ENCODE data around the gene CCDC24.

The CCDC24 gene

DNA sequence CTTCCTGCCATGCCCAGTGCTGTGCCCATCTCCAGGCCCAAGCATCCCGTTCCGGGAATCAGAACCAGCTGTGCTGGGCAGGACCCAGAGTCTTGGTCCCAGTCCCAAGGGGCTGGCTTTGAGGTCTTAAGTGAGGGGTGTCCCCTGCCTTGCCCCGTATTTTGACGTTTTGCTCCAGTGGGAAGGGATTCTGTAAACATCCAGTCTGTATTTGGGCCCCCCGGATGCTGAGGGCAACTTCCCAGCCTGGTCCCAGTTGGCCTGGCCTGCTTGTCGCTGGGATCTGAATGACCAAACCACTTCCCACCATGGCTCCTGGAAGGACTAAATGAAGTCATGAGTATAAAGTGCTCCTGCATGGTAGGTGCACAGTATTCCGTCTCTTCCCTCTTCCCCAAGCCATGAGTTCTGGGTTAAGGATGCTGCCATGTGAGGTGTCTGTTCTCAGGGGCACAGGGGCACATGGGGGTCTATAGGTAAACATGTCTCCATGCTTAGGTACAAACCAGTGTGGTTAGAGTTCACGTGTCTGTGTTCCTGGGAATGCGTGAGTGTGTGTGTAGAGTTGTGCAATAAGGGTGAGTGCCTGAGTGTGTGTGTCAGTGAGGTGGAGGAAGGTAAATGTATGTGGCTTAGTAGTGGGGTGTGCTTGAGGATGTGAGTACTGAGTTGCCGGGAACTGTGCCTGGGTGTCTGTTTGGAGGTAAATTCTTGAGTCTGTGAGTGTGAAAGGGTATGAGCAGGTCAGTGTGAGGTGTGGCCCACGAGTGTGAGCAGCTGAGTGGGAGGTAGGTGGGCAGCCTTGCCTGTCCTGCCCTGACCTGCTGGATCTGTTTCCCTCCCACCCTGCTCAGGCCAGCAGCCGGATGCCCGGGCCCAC, 10.9 kb upstream of the CCDC24 start:
- Histone ChIP-seq H3K79me2 (ENCODE audit: low read length) (peaks cover 43% of the 10 kb centered on the region), H3K9me2 (replicated peaks; ENCODE audit: insufficient read depth, low read length) (no peaks in the 10 kb centered on the region), H3K36me3 (replicated peaks; ENCODE audit: insufficient read depth, low read length) (0 out of 2 replicates have a peak, but pooled peaks cover 3% of the 10 kb centered on the region), H2AFZ (ENCODE audit: low read length) (no peak overlapping the region; the same call in 1 of the 2 replicates), H3K9ac (ENCODE audit: low read length) (peak overlapping the region; percentile 67; the same call in 1 of the 2 replicates), H3K9me3 (replicated peaks; ENCODE audit: insufficient read depth, low read length) (no peaks in the 10 kb centered on the region), H3K4me3 (ENCODE audit: low read length) (peak overlapping the region; percentile 71), H3K27ac (ENCODE audit: low read length) (no peak overlapping the region), H3K4me1 (ENCODE audit: low read length) (peaks cover 25% of the 10 kb centered on the region), H4K20me1 (ENCODE audit: insufficient read depth, low read length) (peaks cover 4% of the 10 kb centered on the region; the same call in 1 of the 2 replicates), H3K4me2 (ENCODE audit: low read depth, low read length) (peak overlapping the region; percentile 93), H3F3A (ENCODE audit: insufficient read depth, low read length) (peaks cover 13% of the 10 kb centered on the region; the same call in 1 of the 2 replicates), H3K27me3 (replicated peaks; ENCODE audit: insufficient read depth, low read length) (no peaks in the 10 kb centered on the region)
- TF ChIP-seq EZH2 (optimal IDR thresholded peaks at IDR 0.05; ENCODE audit: low read depth, low read length) (no peak), EZH2phosphoT487 (IDR thresholded peaks at IDR 0.05; ENCODE audit: low read length) (no peak)
- TF ChIP-seq, protein P1, sequence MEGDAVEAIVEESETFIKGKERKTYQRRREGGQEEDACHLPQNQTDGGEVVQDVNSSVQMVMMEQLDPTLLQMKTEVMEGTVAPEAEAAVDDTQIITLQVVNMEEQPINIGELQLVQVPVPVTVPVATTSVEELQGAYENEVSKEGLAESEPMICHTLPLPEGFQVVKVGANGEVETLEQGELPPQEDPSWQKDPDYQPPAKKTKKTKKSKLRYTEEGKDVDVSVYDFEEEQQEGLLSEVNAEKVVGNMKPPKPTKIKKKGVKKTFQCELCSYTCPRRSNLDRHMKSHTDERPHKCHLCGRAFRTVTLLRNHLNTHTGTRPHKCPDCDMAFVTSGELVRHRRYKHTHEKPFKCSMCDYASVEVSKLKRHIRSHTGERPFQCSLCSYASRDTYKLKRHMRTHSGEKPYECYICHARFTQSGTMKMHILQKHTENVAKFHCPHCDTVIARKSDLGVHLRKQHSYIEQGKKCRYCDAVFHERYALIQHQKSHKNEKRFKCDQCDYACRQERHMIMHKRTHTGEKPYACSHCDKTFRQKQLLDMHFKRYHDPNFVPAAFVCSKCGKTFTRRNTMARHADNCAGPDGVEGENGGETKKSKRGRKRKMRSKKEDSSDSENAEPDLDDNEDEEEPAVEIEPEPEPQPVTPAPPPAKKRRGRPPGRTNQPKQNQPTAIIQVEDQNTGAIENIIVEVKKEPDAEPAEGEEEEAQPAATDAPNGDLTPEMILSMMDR (IDR thresholded peaks at IDR 0.05; ENCODE audit: low read length), result no peak
- no peak for DNase-seq

DNA sequence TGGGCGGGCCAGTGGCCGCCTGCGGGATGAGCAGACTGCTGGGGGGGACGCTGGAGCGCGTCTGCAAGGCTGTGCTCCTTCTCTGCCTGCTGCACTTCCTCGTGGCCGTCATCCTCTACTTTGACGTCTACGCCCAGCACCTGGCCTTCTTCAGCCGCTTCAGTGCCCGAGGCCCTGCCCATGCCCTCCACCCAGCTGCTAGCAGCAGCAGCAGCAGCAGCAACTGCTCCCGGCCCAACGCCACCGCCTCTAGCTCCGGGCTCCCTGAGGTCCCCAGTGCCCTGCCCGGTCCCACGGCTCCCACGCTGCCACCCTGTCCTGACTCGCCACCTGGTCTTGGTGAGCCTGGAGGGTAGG, 10.3 kb upstream of the CCDC24 start:
- H3K9me3 ChIP-seq (replicated peaks; ENCODE audit: insufficient read depth, low read length), result no peaks in the 10 kb centered on the region
- 0 out of 2 replicates have a peak, but pooled peaks cover 3% of the 10 kb centered on the region for H3K36me3 ChIP-seq (replicated peaks; ENCODE audit: insufficient read depth, low read length)
- H3K9ac ChIP-seq (ENCODE audit: low read length), result no peak overlapping the region
- H3K9me2 ChIP-seq (replicated peaks; ENCODE audit: insufficient read depth, low read length), result no peaks in the 10 kb centered on the region
- peaks cover 4% of the 10 kb centered on the region; the same call in 1 of the 2 replicates for H4K20me1 ChIP-seq (ENCODE audit: insufficient read depth, low read length)
- TF ChIP-seq EZH2 (optimal IDR thresholded peaks at IDR 0.05; ENCODE audit: low read depth, low read length) (no peak), EZH2phosphoT487 (IDR thresholded peaks at IDR 0.05; ENCODE audit: low read length) (no peak)
- TF ChIP-seq, protein P1 (IDR thresholded peaks at IDR 0.05; ENCODE audit: low read length), result no peak
- peaks cover 21% of the 10 kb centered on the region for H3K4me1 ChIP-seq (ENCODE audit: low read length)
- H3K4me2 ChIP-seq (ENCODE audit: low read depth, low read length), result no peak overlapping the region
- H2AFZ ChIP-seq (ENCODE audit: low read length), result no peak overlapping the region
- DNase-seq, result no peak
- peaks cover 37% of the 10 kb centered on the region for H3K79me2 ChIP-seq (ENCODE audit: low read length)
- H3K27me3 ChIP-seq (replicated peaks; ENCODE audit: insufficient read depth, low read length), result no peaks in the 10 kb centered on the region
- H3K27ac ChIP-seq (ENCODE audit: low read length), result no peak overlapping the region
- peaks cover 13% of the 10 kb centered on the region; the same call in 1 of the 2 replicates for H3F3A ChIP-seq (ENCODE audit: insufficient read depth, low read length)
- H3K4me3 ChIP-seq (ENCODE audit: low read length), result no peak overlapping the region

DNA sequence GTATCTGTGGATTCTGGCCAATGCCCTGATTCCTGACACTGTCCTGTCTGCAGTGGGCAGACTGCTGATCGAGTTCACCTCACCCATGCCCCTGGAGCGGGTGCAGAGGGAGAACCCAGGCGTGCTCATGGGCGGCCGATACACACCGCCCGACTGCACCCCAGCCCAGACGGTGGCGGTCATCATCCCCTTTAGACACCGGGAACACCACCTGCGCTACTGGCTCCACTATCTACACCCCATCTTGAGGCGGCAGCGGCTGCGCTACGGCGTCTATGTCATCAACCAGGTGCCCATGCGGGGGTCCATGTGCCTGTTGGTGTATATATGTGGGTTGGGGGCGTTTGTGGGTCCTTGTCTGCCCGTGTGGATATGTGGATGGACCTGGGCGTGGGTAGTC, 9.8 kb upstream of the CCDC24 start:
- Histone ChIP-seq H3K4me1 (ENCODE audit: low read length) (peaks cover 16% of the 10 kb centered on the region; the same call in 1 of the 2 replicates), H3K79me2 (ENCODE audit: low read length) (peaks cover 31% of the 10 kb centered on the region), H2AFZ (ENCODE audit: low read length) (no peak overlapping the region), H3F3A (ENCODE audit: insufficient read depth, low read length) (peaks cover 13% of the 10 kb centered on the region; the same call in 1 of the 2 replicates), H3K9me2 (replicated peaks; ENCODE audit: insufficient read depth, low read length) (no peaks in the 10 kb centered on the region), H3K4me3 (ENCODE audit: low read length) (no peak overlapping the region), H3K36me3 (replicated peaks; ENCODE audit: insufficient read depth, low read length) (0 out of 2 replicates have a peak, but pooled peaks cover 3% of the 10 kb centered on the region), H3K9me3 (replicated peaks; ENCODE audit: insufficient read depth, low read length) (no peaks in the 10 kb centered on the region), H3K27me3 (replicated peaks; ENCODE audit: insufficient read depth, low read length) (no peaks in the 10 kb centered on the region), H3K9ac (ENCODE audit: low read length) (no peak overlapping the region), H3K27ac (ENCODE audit: low read length) (no peak overlapping the region), H3K4me2 (ENCODE audit: low read depth, low read length) (no peak overlapping the region), H4K20me1 (ENCODE audit: insufficient read depth, low read length) (no peaks in the 10 kb centered on the region)
- DNase-seq, result no peak
- TF ChIP-seq, protein P1 (IDR thresholded peaks at IDR 0.05; ENCODE audit: low read length), result no peak
- TF ChIP-seq EZH2 (optimal IDR thresholded peaks at IDR 0.05; ENCODE audit: low read depth, low read length) (no peak), EZH2phosphoT487 (IDR thresholded peaks at IDR 0.05; ENCODE audit: low read length) (no peak)

Measured in MM.1S (cell line).